ENCODE data around the gene THADA.

THADA gene

GRCh38 chr2:43521568-43521967, 74.3 kb downstream of the THADA start:
- POLR2A ChIA-PET = interaction anchor here (0.6 kb wide), 1 partner anchor 37 kb away, joined by 3 read pairs; no protein-coding TSS in a partner anchor
- no peak overlapping the region for H3K4me3 ChIP-seq (ENCODE audit: control insufficient read depth in 1 of 7, extremely low read depth in 1 of 7, insufficient read depth in 4 of 7, low read depth in 2 of 7, low read length in 6 of 7)
- no peaks in the 10 kb centered on the region for H3K27me3 ChIP-seq (replicated peaks in 2 of 5; ENCODE audit: control insufficient read depth in 4 of 5, insufficient read depth in 5 of 5, low read length in 4 of 5)
- H3K4me1 ChIP-seq (ENCODE audit: control extremely low read depth in 1 of 4, control insufficient read depth in 4 of 4, insufficient read depth in 4 of 4, low read length in 3 of 4) = peaks cover 4 to 36% (median 20%) of the 10 kb centered on the region in 4 experiments
- DNase-seq = no peak
- H3K9me3 ChIP-seq (ENCODE audit: control extremely low read depth in 1 of 5, control insufficient read depth in 4 of 5, insufficient read depth in 2 of 5, low read depth in 1 of 5, low read length in 4 of 5) = peaks cover 0 to 6% (median 3%) of the 10 kb centered on the region in 5 experiments
- H3K36me3 ChIP-seq (ENCODE audit: control insufficient read depth in 4 of 4, insufficient read depth in 4 of 4, low read length in 3 of 4) = peaks cover 6 to 17% (median 12%) of the 10 kb centered on the region in 4 experiments
- H3K27ac ChIP-seq (ENCODE audit: insufficient read depth in 1 of 2, low read depth in 1 of 2, low read length in 2 of 2, poor library complexity in 1 of 2, severe bottlenecking in 2 of 2) = no peak overlapping the region
- WGBS (ENCODE audit: insufficient coverage) = 94% methylated on average over 2 of the region's 2 CpGs
- CTCF ChIA-PET = interaction anchor here (0.9 to 2.9 kb wide), 6 partner anchors 9 to 709 kb away, joined by 3 to 21 read pairs (median 3); no protein-coding TSS in a partner anchor

DNA sequence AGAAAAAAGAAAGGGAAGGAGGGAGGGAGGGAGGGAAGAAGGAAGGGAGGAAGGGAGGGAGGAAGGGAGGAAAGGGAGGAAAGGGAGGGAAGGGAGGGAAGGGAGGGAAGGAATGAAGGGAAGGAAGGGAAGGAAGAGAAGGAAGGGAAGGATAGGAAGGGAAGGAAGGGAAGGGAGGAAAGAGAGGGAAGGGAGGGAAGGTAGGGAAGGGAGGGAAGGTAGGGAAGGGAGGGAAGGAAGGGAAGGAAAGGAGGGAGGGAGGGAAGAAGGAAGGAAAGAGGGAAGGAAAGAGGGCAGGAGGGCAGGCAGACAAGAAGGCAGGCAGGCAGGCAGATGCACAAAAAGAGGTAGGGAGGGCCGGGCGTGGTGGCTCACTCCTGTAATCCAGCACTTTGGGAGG, 74.9 kb downstream of the THADA start:
- WGBS (ENCODE audit: insufficient coverage) = 100% methylated on average over 2 of the region's 2 CpGs

DNA sequence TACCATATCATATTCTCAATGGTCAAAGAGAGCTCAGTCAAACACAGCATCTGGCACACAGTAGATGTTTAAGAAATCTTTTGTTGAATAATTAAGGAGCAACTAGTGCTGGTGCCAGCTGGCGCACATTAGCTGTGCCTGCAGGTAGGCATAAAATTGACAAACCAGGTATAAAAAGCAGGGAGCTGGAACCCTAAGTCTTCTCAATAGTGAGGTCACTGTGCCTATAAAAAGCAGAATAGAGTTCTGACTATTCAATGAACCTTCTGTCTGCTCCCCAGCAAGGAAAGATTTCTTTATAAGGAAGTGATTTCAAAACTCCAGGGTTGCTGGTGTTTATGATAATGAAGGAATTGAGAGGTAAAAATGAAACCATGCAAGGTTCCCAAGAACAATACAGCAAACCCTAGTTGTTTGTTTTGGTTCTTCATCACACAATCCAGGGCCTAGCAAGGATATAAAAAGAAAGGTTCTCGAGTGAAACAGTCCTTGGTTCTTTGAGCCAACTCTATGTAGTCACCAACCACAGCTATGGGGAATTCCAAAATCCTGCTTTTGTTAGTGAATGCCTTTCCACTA, 76.1 kb downstream of the THADA start:
- no peaks in the 10 kb centered on the region for H3K27me3 ChIP-seq (replicated peaks in 2 of 5; ENCODE audit: control insufficient read depth in 4 of 5, insufficient read depth in 5 of 5, low read length in 4 of 5)
- H3K4me3 ChIP-seq (ENCODE audit: control insufficient read depth in 1 of 7, extremely low read depth in 1 of 7, insufficient read depth in 4 of 7, low read depth in 2 of 7, low read length in 6 of 7) = peak overlapping the region in 3 of 7 experiments; percentile 1 to 36 (median 15)
- H3K4me1 ChIP-seq (ENCODE audit: control extremely low read depth in 1 of 4, control insufficient read depth in 4 of 4, insufficient read depth in 4 of 4, low read length in 3 of 4) = peaks cover 4 to 45% (median 23%) of the 10 kb centered on the region in 4 experiments
- 57% methylated on average over 2 of the region's 2 CpGs for WGBS (ENCODE audit: insufficient coverage)
- peak overlapping the region; percentile 22 to 62 for H3K27ac ChIP-seq (ENCODE audit: insufficient read depth in 1 of 2, low read depth in 1 of 2, low read length in 2 of 2, poor library complexity in 1 of 2, severe bottlenecking in 2 of 2)
- peaks cover 0 to 2% (median 0%) of the 10 kb centered on the region in 5 experiments for H3K9me3 ChIP-seq (ENCODE audit: control extremely low read depth in 1 of 5, control insufficient read depth in 4 of 5, insufficient read depth in 2 of 5, low read depth in 1 of 5, low read length in 4 of 5)
- CTCF ChIA-PET = interaction anchor here (0.9 to 2.9 kb wide), 4 partner anchors 13 to 45 kb away, joined by 3 to 21 read pairs (median 4); no protein-coding TSS in a partner anchor
- H3K36me3 ChIP-seq (ENCODE audit: control insufficient read depth in 4 of 4, insufficient read depth in 4 of 4, low read length in 3 of 4) = peaks cover 0 to 2% (median 0%) of the 10 kb centered on the region in 4 experiments
- POLR2A ChIA-PET = no interaction called here
- peak in 2 of 3 donors; percentile 41 to 48 for DNase-seq

More for the DNA sequence above, 74.9 kb downstream of the THADA start:
- peaks cover 0 to 6% (median 3%) of the 10 kb centered on the region in 5 experiments for H3K9me3 ChIP-seq (ENCODE audit: control extremely low read depth in 1 of 5, control insufficient read depth in 4 of 5, insufficient read depth in 2 of 5, low read depth in 1 of 5, low read length in 4 of 5)
- H3K27me3 ChIP-seq (replicated peaks in 2 of 5; ENCODE audit: control insufficient read depth in 4 of 5, insufficient read depth in 5 of 5, low read length in 4 of 5) = no peaks in the 10 kb centered on the region
- peaks cover 6 to 10% (median 8%) of the 10 kb centered on the region in 4 experiments for H3K36me3 ChIP-seq (ENCODE audit: control insufficient read depth in 4 of 4, insufficient read depth in 4 of 4, low read length in 3 of 4)
- CTCF ChIA-PET = interaction anchor here (0.9 to 2.9 kb wide), 5 partner anchors 12 to 708 kb away, joined by 3 to 21 read pairs (median 3); no protein-coding TSS in a partner anchor
- H3K4me1 ChIP-seq (ENCODE audit: control extremely low read depth in 1 of 4, control insufficient read depth in 4 of 4, insufficient read depth in 4 of 4, low read length in 3 of 4) = peaks cover 4 to 39% (median 23%) of the 10 kb centered on the region in 4 experiments
- POLR2A ChIA-PET = no interaction called here
- H3K27ac ChIP-seq (ENCODE audit: insufficient read depth in 1 of 2, low read depth in 1 of 2, low read length in 2 of 2, poor library complexity in 1 of 2, severe bottlenecking in 2 of 2) = no peak overlapping the region
- no peak for DNase-seq
- no peak overlapping the region for H3K4me3 ChIP-seq (ENCODE audit: control insufficient read depth in 1 of 7, extremely low read depth in 1 of 7, insufficient read depth in 4 of 7, low read depth in 2 of 7, low read length in 6 of 7)

DNA sequence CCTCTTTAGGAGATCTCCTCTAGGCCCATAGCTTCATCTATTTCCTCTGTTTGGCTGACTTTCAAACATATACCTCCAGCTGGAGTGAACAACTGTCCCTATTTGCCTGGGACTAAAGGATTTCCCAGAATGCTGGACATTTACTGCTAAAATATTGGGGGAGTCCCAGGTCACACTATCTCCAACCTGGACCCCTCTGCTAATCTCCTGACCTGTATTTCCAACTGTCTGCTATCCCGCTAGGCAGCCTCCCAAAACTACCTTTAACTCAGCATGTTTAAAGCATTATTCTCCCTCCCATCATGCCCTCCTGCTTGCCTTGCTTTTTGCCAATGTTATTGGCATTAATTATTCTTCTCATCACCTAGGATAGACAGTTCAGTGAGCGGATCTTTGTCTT, 77.1 kb downstream of the THADA start:
- ChIA-PET CTCF (interaction anchor here (0.8 kb wide), 1 partner anchor 8 kb away, joined by 3 read pairs; no protein-coding TSS in a partner anchor), POLR2A (no interaction called here)
- H3K36me3 ChIP-seq (ENCODE audit: control insufficient read depth in 4 of 4, insufficient read depth in 4 of 4, low read length in 3 of 4) = no peaks in the 10 kb centered on the region
- peak overlapping the region in 1 of 2 experiments; percentile 57 for H3K27ac ChIP-seq (ENCODE audit: insufficient read depth in 1 of 2, low read depth in 1 of 2, low read length in 2 of 2, poor library complexity in 1 of 2, severe bottlenecking in 2 of 2)
- no peaks in the 10 kb centered on the region for H3K27me3 ChIP-seq (replicated peaks in 2 of 5; ENCODE audit: control insufficient read depth in 4 of 5, insufficient read depth in 5 of 5, low read length in 4 of 5)
- 63% methylated on average over 1 of the region's 2 CpGs for WGBS (ENCODE audit: insufficient coverage)
- DNase-seq = no peak
- H3K4me1 ChIP-seq (ENCODE audit: control extremely low read depth in 1 of 4, control insufficient read depth in 4 of 4, insufficient read depth in 4 of 4, low read length in 3 of 4) = peaks cover 4 to 45% (median 23%) of the 10 kb centered on the region in 4 experiments
- H3K9me3 ChIP-seq (ENCODE audit: control extremely low read depth in 1 of 5, control insufficient read depth in 4 of 5, insufficient read depth in 2 of 5, low read depth in 1 of 5, low read length in 4 of 5) = no peaks in the 10 kb centered on the region
- no peak overlapping the region for H3K4me3 ChIP-seq (ENCODE audit: control insufficient read depth in 1 of 7, extremely low read depth in 1 of 7, insufficient read depth in 4 of 7, low read depth in 2 of 7, low read length in 6 of 7)

DNA sequence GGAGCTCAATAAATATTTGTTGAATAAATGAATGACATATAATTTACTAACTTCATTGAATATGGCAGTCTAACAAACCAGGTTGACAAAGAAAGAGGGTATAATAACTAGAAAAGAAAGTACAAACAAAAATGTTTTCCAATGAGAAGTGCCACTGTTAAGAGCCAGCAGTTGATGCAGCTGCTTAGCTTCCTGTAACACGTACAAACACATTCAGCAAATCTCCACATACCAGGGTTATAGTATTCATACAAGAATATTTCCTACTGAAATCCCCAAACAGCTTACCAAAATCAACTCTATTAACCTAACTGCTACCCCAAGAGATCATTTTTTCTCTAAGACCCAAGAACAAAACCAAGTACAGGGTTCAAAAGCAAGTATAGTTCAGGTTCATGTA, 77.7 kb downstream of the THADA start:
- Histone ChIP-seq H3K27me3 (replicated peaks in 2 of 5; ENCODE audit: control insufficient read depth in 4 of 5, insufficient read depth in 5 of 5, low read length in 4 of 5) (no peaks in the 10 kb centered on the region), H3K9me3 (ENCODE audit: control extremely low read depth in 1 of 5, control insufficient read depth in 4 of 5, insufficient read depth in 2 of 5, low read depth in 1 of 5, low read length in 4 of 5) (no peaks in the 10 kb centered on the region), H3K4me1 (ENCODE audit: control extremely low read depth in 1 of 4, control insufficient read depth in 4 of 4, insufficient read depth in 4 of 4, low read length in 3 of 4) (peaks cover 4 to 45% (median 23%) of the 10 kb centered on the region in 4 experiments), H3K27ac (ENCODE audit: insufficient read depth in 1 of 2, low read depth in 1 of 2, low read length in 2 of 2, poor library complexity in 1 of 2, severe bottlenecking in 2 of 2) (peak overlapping the region; percentile 33 to 57), H3K4me3 (ENCODE audit: control insufficient read depth in 1 of 7, extremely low read depth in 1 of 7, insufficient read depth in 4 of 7, low read depth in 2 of 7, low read length in 6 of 7) (peak overlapping the region in 2 of 7 experiments; percentile 26 to 56), H3K36me3 (ENCODE audit: control insufficient read depth in 4 of 4, insufficient read depth in 4 of 4, low read length in 3 of 4) (peaks cover 0 to 2% (median under 1%) of the 10 kb centered on the region in 4 experiments)
- peak in 2 of 3 donors; percentile 35 to 37 for DNase-seq
- WGBS (ENCODE audit: insufficient coverage) = 17% methylated on average over 1 of the region's 1 CpG
- ChIA-PET POLR2A (interaction anchor here (1.0 kb wide), 1 partner anchor 19 kb away, joined by 3 read pairs; no protein-coding TSS in a partner anchor), CTCF (interaction anchor here (0.8 to 2.1 kb wide), 2 partner anchors 9 to 20 kb away, joined by 3 to 6 read pairs; no protein-coding TSS in a partner anchor)

GRCh38 chr2:43515807-43516497, 79.9 kb downstream of the THADA start:
- ChIA-PET POLR2A (no interaction called here), CTCF (interaction anchor here (1.4 kb wide), 1 partner anchor 589 kb away, joined by 3 read pairs; no protein-coding TSS in a partner anchor)
- Histone ChIP-seq H3K27ac (ENCODE audit: insufficient read depth in 1 of 2, low read depth in 1 of 2, low read length in 2 of 2, poor library complexity in 1 of 2, severe bottlenecking in 2 of 2) (no peak overlapping the region), H3K36me3 (ENCODE audit: control insufficient read depth in 4 of 4, insufficient read depth in 4 of 4, low read length in 3 of 4) (peaks cover 4 to 12% (median 7%) of the 10 kb centered on the region in 4 experiments), H3K27me3 (replicated peaks in 2 of 5; ENCODE audit: control insufficient read depth in 4 of 5, insufficient read depth in 5 of 5, low read length in 4 of 5) (no peaks in the 10 kb centered on the region), H3K4me1 (ENCODE audit: control extremely low read depth in 1 of 4, control insufficient read depth in 4 of 4, insufficient read depth in 4 of 4, low read length in 3 of 4) (peaks cover 4 to 42% (median 23%) of the 10 kb centered on the region in 4 experiments), H3K9me3 (ENCODE audit: control extremely low read depth in 1 of 5, control insufficient read depth in 4 of 5, insufficient read depth in 2 of 5, low read depth in 1 of 5, low read length in 4 of 5) (no peaks in the 10 kb centered on the region), H3K4me3 (ENCODE audit: control insufficient read depth in 1 of 7, extremely low read depth in 1 of 7, insufficient read depth in 4 of 7, low read depth in 2 of 7, low read length in 6 of 7) (no peak overlapping the region)
- DNase-seq = no peak
- 72% methylated on average over 2 of the region's 5 CpGs for WGBS (ENCODE audit: insufficient coverage)

All from common myeloid progenitor, CD34-positive (primary cell).